Dermis microvascular lymphatic vessel endothelial cell (primary cell): ENCODE data around the gene HAUS2. TPM values are rescaled to one million over a fixed set of nuclear protein-coding genes. Genes with fewer than 3 reads are reported as not detected.
"Not testable (repeated sequence)": the region's sequence is repeated elsewhere in the genome, so short reads cannot be mapped to it uniquely, and the experiment has no call there.

Source experiments
- DNase-seq, 2 donors: peaks; one replicate each; pipeline versions ENCODE4 v3.0.0 to v3.0.0-alpha.2; 2010; ENCODE audit warnings: low read depth in 2 of 2
- total RNA-seq: library from RNA; depleted of rRNA; stranded (reverse); fragments of >200 nt; gene quantifications from 2 replicates; pipeline ENCODE4 v1.2.1, GENCODE V29; 2014

Gene HAUS2
- 18.1 and 26.8 TPM in 2 replicates for total RNA-seq

DNA sequence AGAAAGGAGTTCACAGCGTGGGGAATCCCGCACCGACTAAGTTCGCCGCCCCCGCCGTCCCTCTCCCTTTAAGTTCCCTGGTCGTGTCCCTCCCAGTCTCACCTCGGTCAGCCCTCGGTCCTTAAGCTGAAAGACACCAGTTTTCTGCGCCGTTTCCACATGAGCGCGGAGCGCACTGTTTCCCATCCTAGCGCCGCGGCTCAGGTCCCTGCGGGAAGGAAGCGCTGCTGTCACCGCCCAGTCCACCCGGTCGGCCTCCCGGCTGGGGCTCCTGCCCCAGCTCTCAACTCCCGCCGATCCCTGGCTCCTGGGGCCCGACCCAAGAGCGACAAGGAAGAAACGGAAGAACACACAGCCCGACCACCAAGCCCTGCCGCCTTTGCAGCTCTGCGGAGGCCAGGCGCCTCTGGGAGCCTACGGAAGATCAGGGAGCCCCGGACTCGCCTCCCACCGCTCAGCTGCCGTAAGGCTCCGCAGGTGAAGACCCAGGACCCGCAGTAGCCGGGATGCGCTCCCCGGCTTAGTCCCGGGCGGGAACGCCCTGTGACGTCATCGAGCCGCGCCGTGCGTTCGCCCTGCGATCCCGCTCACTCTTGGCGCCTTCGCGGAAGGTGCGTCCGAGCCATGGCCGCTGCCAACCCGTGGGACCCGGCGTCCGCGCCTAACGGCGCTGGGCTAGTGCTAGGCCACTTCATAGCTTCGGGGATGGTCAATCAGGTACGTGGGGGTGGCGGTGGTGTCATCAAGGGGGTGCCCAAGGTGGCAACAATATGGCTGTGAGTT is at the start of gene HAUS2, which contains the start of gene LRRC57:
Gene HAUS2 (plus strand): TSS at position 590 of the 783 bp plus-strand sequence. CDS start 35 bp downstream, at position 625.
Gene LRRC57 (minus strand): TSS at position 545 of the 783 bp plus-strand sequence. CDS start 359 bp downstream, at position 186.
- DNase-seq: peak; percentile 74 to 89

DNA sequence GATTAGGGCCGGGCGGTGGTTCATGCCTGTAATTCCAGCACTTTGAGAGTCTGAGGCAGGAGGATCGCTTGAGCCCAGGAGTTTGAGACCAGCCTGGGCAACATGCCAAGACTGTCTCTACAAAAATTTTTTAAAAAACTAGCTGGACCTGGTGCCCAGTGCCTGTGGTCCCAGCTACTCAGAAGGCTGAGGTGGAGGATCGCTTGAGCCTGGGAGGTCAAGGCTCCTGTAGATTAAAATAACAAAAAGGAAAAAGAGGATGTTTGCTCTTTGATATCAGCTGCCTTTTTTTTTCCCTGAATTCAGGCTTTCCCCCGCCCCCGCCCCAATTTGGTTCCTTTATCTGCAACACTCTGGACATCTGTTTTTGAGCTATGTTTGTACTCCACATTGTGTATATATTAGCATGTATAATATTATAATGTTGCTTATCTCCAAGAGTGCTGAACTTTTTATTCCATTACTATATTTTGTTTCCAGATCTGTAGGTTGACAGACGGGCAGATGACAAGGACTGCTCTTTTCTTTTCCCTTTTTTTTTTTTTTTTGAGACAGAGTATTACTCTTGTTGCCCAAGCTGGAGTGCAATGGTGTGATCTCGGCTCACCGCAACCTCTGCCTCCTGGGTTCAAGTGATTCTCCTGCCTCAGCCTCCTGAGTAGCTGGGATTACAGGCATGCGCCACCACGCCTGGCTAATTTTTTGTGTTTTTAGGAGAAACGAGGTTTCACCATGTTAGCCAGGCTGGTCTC is 48.6 kb upstream of the HAUS2 start:
- DNase-seq: peak in 1 of 2 donors; percentile 29

DNA sequence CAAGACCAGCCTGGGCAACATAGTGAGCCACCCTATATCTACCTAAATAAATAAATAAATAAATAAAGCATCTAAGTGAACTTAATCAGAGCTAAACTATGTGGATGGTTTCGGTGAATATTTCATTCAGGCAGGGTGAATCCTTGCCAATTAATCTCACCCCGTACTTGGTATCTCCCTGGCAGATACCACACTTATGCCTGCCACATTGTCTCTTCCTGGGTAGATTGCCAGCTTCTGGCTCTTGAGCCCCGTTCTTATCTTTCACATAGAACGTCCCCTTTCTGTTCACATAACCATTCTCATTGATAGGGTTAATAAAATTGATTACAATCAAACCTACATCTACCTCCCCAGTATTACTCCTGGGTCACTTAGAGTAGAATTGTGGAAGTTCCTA is 46.2 kb upstream of the HAUS2 start:
- no peak for DNase-seq

GRCh38 chr15:42503825-42504224 is 44.8 kb upstream of the HAUS2 start:
- no peak for DNase-seq

DNA sequence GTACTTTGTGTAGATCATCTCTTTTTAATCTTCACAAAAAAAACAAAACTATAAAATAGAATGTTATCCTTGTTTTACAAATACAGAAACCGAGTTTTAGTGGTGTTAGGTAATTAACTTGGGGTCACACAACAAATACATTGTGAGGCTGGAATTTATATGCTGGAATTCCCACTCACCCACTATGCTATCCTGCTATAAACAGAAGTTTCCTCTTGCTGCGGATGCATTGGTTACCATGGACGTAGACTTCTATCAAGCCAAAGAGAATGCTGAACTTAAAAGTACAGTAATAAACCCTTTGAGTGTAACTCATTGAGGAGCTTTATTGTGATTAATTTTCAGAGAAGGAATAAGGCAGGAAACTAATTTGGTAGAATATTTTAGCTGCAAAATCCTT is 44.0 kb upstream of the HAUS2 start:
- DNase-seq: peak; percentile 72 to 73

- DNase-seq: no peak
These were observed 41.1 kb upstream of the HAUS2 start for GRCh38 chr15:42507514-42507913.

DNA sequence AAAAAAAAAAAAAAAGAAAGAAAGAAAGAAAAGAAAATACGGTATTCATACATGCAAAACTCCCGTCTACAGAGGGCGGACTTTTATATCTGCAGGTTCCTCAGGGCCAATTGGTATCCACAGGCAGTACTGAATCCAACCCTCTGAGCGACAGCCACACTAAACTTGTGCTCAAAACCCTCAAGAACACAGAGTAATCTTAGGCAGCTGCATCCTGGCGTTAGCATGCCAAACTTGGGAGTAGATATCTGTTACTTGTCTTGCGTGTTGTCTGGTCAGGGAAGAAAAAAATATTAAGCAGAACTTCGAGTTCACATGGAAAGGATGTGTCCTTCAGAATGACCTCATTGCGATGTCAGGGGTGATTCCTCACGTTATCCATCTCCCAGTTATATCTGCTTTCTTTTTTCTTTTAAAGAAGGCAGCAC is 40.4 kb upstream of the HAUS2 start:
- DNase-seq: no peak

- DNase-seq: no peak
These were observed 38.2 kb upstream of the HAUS2 start for GRCh38 chr15:42510258-42511006.

DNA sequence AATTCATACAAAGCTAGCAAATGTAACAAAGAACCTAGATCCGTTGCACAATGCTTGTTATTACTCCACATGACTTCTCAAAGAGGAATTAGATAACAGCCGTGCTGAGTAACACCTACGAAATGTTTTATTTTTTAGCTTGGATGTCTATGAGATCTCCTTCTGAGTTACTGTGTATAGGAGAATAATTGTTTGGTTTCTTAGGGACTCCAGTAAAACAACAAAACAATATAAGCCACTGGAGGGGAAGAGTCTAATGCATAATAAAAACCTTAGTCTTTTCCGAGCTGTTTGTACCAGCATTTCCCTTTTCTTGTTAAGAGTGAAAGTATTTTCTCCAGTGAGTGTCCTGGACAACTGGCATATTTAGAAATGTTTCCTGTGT is 37.6 kb upstream of the HAUS2 start:
- peak in 1 of 2 donors; percentile 44 for DNase-seq

DNA sequence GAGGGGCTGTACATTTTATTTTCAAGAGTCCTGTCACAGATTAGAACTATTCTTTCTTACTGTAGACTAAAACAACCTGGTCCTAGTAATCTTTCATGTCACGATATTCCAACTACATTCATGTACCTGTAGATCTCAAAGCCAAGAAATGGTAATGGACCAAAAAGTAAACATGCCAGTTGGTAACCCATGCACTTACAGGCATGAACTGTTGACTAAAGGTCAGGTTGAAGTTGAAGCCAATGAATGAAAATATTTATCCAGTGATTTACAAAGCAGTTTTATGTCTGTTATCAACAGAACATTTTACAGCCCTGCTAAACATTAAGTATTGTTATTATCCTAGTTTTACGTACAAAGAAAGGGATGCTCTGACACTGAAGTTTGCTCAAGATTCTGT is 25.3 kb upstream of the HAUS2 start:
- no peak for DNase-seq

GRCh38 chr15:42528970-42529369 is 19.7 kb upstream of the HAUS2 start:
- no peak for DNase-seq

DNA sequence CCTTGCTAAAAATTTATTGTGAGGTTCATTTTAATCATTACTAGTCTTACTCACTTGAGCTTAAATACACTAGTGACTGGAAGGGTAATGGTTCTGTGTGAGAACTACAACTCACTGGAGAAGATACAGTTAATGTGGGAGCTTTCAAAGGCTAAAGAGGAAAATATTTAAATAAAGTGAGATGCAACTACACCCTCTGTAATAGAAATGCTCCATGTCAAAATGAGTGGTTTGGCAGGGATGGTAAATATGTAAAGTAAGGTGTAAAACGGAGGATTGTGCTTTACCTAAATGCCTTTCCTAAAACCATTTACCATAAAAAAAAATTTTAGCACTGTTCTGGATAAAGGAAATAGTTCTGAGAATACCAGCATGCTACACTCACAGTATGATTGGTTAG is 15.4 kb upstream of the HAUS2 start:
- no peak for DNase-seq

DNA sequence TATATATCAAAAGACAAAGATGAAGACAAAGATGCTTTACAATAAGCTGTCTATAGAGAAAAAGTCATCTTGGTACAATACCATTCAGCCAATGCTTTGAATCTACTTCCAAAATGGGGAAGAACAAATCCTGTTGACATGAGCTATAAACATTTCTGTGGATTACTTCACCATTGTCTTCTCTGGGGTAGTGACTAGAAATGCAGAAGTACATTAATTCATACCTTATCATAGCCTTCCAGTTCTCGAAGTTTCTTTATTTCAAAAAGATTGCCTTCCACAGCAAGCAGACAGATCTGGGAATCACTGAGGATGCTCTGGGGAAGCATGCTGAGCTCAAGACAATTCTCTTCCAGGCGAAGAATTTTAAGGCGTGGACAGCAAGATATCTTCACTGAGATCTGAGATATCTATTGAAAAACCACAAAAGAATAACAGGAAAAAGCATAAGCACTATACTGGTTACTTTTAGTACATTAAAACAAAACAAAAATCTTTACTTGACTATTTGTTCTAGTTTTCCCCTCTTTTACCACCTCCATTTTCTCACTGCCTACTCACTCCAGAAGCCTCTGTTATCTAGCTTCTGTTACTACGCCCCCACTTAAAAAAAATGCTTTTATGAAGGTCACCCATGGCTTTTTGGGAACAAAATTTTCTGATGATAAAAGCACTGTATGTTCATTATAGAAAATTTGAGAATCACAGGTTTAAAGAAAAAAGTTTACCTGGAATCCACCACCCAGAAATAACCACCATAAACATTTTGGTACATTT is 3.6 kb upstream of the HAUS2 start:
- no peak for DNase-seq

GRCh38 chr15:42547918-42548248 is 755 bp upstream of the HAUS2 start:
- peak in 1 of 2 donors; percentile 6 for DNase-seq

GRCh38 chr15:42549032-42549491 is 424 bp downstream of the HAUS2 start:
- peak; percentile 24 to 59 for DNase-seq

DNA sequence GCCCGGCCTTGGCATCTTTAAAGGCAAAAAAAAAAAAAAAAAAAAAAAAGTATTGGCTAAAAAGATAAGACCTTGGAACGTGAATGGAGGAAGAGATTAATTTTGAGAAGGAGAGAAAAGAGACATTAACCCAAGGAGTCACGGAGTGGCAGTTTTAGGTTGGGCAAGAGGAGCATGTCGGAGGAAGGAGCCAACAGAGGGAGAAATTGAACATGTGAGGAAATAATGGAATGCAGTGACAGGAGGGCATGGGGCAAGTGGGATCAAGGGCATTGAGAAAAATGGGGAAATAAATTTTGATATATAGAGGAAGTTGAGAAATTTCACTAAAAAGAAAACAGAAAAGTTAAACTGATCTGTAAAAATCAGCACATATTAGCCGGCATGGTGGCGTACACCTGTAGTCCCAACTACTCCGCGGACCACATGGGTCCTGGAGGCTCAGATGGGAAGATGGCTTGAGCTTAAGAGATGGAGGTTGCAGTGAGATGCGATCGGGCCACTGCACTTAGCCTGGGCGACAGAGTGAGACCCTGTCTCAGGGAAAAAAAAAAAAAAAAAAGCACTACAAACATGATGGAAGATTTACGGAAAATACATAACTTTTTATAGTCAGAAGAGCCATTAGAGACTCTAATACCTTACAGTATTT is 1.2 kb downstream of the HAUS2 start:
- no peak for DNase-seq

- no peak for DNase-seq
These were observed 4.9 kb downstream of the HAUS2 start for GRCh38 chr15:42553554-42553953.

- DNase-seq: not testable (repeated sequence)
These were observed 8.0 kb downstream of the HAUS2 start for GRCh38 chr15:42556550-42557207.

DNA sequence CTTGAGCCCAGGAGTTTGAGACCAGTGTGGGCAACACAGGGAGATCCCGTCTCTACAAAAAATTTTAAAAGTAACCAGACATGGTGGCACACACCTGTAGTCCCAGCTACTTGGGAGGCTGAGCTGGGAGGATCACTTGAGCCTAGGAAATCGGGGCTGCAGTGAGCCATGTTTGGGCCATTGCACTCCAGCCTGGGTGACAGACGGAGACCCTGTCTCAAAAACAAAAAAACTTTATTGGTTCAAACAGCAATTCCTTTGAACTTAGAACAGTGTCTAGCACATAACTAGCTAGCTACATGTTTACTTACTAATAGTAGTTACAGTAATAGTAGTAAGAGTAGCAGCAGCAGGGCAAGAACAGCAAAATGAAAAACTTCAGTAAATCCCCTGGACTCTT is 10.1 kb downstream of the HAUS2 start:
- no peak for DNase-seq
